VCaP (cell line): ENCODE measurements around the gene MGAT5.
A peak's percentile ranks its signal among the peaks of the same experiment; 100 is the strongest.

Experiments
- H3K27ac ChIP-seq: fragments of 450-650 bp; 2 replicates; pipeline ENCODE4 v1.5.1; 2017
- TF ChIP-seq, protein P1 (sequence below): fragments of 450-650 bp; conservative IDR thresholded peaks from 2 replicates; pipeline ENCODE4 v1.5.1; 2017; ENCODE audit warnings: mild to moderate bottlenecking, moderate library complexity

MGAT5 gene

DNA sequence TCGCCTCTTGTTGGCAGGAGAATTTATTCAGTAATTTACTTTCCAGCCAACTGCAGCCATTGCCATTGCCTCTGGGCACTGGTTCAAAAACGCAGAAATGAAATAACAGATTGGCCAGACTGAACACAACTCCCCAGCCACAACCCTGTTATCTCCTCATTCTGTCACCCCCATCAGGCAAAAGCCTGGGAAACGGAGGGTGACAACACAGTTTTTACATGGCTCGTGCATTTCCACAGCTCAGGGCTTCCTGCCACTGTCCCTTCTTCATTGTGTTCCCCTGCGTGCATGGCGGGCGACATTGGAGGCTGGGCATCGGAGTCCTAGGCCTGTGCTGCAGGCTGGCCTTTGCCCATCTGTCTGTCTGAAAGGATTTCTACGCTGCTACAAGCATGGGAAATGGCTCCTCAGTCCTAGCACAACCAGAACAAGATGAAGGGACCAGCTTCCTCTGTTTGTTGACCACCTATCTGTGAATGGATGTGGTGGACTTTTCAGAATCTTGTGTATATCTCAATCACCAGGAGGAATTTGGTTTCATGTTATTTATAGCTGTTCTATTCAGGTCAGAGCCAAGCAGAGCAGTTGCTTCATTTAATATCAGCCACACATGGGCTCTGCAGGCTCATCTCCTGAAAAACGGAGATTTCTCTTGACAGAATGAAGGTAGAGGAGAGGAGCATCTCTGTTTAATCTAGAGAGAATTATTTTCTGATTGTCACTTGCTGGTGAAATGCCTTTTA lies 107.0 kb downstream of the MGAT5 start:
- TF ChIP-seq, protein P1, sequence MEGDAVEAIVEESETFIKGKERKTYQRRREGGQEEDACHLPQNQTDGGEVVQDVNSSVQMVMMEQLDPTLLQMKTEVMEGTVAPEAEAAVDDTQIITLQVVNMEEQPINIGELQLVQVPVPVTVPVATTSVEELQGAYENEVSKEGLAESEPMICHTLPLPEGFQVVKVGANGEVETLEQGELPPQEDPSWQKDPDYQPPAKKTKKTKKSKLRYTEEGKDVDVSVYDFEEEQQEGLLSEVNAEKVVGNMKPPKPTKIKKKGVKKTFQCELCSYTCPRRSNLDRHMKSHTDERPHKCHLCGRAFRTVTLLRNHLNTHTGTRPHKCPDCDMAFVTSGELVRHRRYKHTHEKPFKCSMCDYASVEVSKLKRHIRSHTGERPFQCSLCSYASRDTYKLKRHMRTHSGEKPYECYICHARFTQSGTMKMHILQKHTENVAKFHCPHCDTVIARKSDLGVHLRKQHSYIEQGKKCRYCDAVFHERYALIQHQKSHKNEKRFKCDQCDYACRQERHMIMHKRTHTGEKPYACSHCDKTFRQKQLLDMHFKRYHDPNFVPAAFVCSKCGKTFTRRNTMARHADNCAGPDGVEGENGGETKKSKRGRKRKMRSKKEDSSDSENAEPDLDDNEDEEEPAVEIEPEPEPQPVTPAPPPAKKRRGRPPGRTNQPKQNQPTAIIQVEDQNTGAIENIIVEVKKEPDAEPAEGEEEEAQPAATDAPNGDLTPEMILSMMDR = no peak
- peak overlapping the region; percentile 75 for H3K27ac ChIP-seq

DNA sequence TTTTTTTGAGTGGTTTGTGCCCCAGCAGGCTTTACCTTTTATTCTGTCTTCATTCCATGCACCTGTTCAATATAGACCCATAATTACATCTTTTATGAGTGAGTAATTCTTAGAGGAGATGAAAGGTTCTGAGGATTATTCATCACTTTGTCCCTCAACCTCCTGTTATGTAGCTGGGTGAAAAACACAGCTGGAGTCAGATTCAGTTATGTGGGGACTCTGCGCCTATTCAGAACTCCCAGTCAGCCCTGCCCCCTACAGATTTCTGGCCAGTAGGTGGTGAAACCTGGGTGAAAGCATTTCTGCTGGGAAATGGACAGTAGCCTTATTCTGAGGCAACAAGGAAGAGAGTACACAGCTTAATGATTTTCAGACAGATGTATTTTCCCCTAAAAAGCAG lies 107.8 kb downstream of the MGAT5 start:
- no peak overlapping the region for H3K27ac ChIP-seq
- TF ChIP-seq, protein P1 = no peak

DNA sequence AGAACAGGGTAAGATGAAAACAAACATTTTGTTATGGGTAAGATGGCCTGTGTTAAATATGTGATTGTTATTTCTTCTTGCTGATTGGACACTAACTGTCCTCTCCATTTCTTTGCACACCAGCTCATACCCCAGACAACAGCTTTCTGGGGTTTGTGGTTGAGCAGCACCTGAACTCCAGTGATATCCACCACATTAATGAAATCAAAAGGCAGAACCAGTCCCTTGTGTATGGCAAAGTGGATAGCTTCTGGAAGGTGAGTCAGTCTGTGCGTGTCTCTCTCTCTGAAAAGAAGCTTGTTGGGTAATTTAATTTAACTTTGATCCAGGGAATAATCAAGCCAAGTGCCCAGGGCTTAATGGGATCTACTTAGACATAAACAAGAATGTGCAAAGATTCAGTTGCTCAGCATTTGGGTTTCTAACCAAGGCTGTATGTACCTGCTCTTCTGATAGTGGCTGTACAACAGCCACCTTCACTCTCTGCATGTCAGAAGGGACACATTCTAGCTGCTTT lies 108.3 kb downstream of the MGAT5 start:
- H3K27ac ChIP-seq = no peak overlapping the region
- TF ChIP-seq, protein P1 = no peak

DNA sequence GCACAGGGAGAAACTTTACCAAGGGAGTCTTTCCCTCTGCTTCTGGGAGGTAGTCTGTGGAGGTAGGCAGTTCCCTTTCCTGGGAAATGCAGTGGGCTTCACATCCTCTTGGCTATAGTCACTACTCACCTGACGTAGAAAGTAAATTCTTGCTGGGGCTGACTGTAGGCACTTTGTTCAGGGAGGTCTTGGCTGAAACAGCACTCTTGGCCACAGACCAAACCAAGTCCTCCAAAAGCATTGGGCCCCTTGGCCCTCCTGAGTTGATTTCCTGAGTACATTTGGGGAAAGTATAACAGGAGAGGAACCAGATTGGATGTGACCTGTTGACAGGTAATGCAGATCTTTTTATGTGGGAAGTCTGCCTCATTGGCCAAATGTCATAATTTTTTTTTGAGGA lies 108.9 kb downstream of the MGAT5 start:
- TF ChIP-seq, protein P1 = no peak
- no peak overlapping the region for H3K27ac ChIP-seq

DNA sequence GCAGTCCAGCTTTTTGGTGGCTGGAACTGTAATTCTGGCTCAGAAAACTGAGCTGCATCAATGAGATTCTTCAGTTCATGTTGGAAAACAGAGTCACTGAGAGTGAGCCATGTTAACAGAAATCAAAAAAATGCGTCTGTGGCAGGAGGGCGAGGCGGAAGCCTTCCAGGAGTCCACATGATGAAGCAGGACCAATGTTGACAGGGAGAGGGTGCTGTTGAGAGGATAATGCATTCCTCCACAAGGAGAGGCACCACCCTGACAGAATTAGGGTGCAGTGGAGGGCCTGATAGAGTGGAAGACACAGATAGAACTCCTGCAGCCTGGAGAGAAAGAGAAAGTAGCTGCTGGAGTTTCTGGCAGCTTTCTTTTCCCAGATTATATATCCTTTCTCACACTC lies 111.5 kb downstream of the MGAT5 start:
- H3K27ac ChIP-seq = no peak overlapping the region
- TF ChIP-seq, protein P1 = no peak

DNA sequence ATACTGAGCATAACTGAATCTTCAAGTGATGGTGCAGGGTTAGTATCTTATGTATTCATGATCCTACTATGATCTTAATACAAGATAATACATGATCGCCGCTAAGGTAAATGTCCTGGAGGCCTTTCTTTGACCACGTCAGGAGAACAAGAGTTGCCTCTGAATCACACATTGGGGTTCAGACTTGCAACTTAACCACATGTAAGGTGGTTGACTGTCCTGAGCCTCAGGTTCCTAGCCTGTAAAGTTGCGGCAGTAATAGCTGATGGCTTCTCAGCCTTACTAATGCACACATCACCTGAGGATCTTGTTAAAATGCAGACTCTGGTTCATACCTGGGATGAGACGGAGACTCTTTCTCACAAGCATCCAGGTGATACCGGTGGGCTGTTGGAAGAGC lies 112.5 kb downstream of the MGAT5 start:
- no peak overlapping the region for H3K27ac ChIP-seq
- TF ChIP-seq, protein P1 = no peak

DNA sequence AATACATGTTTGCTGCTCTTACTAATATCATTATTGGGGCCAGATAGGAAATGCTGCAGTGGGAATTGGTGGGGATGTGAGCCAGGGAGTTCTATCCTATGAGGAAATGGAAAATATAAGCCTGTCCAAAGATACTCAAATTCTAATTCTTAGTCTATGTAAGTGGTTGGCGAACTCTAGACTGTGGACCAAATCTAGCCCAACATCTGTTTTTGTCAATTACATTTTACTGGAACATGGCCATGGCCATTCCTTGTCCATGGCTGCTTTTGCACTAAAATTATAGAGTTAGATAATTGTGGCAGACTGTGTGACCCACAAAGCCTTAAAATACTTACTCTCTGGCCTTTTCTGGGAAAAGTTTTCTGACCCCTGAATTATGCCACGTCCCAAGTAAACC lies 113.3 kb downstream of the MGAT5 start:
- no peak overlapping the region for H3K27ac ChIP-seq
- TF ChIP-seq, protein P1 = no peak
